Ecto neural progenitor cell (in vitro differentiated cells): Measurements from ENCODE around the gene FGR.

Experiments
- DNase-seq: peaks from one replicate; pipeline ENCODE4 v3.0.0-alpha.2; 2018; ENCODE audit warnings: low spot score

FGR gene

DNA sequence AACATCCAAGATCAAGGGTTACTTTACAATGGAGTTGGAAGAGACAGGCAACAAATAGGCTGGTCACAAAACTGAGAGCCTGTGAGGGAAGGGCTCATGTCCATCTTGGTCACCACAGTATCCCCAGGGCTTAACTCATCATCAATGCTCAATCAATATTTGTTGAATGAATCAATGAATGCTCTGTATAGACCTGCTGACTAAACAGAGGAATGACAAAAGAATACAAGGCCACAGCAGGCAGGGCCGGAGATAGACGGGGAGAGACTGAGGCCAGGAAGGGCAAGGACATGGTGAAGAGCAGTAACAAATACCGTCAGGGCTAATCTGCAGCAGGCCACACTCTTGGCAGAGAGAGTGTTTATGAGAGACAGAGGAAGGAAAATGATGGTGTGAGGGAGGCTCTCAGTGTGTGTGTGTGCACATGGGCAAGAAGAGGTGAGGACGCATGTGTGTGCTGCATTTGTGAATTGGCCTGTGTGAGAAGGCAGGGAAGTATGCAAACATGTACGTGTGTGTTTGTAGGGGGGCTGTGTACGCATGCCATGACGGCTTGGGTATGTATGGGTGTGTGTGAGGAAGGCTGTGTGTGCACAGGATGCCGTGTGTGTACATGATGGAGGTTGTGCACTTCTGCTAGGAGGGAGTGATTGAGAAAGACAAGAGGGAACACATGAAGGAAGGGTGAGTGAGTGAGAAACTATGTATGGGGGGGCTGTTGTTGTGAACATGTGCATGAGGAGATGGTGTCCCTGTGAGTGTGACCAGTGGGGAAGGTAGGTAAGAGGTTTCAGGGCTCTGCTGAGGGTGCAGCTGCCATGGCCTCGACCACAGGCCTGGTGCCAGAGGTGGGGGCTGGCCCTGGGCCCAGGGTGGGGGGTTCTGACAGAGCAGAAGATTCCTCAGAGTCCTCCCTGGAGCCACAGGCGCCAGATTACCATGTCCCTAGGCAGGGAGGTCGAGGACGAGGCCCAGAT lies 46.4 kb downstream of the FGR start:
- DNase-seq, result no peak

DNA sequence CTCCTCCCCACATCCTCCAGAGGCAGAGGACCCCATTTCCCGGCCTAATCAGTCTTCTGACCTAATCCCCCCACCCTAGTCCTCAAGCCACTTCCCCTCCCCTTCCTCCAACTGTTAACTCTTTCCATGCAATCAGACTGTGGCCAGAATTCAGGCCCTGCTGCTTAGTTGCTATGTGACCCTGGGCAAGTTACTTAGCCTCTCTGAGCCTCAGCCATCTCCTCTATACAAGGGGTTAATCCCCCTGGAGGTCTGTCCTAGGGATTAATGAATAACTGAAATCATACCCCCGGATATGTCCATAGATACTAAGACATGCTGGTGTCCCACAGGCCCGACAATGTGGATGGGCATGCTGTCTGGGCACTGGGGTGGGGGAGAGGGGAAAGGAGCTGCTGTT lies 49.3 kb downstream of the FGR start:
- DNase-seq, result no peak

DNA sequence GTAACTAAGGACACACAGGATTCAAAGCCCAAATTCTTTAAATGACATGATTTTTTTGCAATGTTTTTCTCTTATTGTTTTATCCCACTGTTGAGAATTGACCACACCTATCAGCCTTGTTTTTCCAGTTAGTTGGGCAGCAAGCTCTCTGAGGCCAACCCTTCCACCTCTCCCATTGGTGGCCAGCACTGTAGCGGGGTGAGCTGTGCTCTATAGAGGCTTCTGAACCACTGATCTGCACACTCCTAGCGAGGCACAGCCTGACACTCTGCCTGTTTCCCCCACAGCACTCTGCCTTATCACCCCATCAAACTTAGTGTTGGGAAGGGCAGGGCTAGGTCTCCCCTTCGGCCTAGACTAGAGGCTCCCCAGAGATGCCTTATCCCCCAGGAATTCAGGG lies 50.5 kb downstream of the FGR start:
- no peak for DNase-seq

DNA sequence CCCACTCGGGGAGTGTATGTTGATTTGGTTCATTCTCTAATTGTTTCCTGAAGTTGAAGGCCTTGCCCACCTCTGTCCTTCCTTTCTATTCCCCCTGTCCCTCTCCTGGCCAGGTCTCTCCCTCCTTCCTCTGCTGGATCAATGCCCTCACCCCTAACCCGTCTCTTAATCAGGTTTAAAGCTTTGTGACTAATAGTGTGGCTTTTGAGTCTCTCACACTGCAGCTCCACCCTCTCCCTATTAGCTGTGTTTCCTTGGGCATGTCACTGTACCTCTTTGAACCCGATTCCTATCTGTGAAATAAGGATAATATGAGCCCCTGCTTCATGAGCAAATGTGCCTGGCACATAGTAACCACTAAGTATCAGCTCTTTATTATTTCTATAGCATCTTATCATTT lies 51.5 kb downstream of the FGR start:
- DNase-seq, result no peak

DNA sequence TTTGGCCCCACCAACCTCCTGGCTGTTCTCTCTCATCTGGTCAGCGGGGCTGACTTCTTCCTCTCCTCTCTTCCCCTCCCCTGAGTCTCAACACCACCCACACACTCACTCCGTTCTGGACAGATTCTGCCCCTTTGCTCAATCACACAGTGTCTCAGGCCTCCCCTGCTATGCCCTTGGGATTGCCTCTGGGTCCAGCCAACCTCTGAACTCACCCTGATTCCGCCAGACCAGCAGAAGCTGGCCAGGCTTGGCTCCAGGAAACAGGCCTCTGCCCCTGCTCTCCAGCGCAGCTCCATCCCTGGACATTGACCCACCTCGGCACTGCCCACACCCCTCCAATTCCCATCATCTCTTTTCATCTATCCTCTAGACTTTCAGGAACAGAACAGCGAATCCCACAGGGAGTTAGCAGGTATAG lies 53.2 kb downstream of the FGR start:
- no peak for DNase-seq

DNA sequence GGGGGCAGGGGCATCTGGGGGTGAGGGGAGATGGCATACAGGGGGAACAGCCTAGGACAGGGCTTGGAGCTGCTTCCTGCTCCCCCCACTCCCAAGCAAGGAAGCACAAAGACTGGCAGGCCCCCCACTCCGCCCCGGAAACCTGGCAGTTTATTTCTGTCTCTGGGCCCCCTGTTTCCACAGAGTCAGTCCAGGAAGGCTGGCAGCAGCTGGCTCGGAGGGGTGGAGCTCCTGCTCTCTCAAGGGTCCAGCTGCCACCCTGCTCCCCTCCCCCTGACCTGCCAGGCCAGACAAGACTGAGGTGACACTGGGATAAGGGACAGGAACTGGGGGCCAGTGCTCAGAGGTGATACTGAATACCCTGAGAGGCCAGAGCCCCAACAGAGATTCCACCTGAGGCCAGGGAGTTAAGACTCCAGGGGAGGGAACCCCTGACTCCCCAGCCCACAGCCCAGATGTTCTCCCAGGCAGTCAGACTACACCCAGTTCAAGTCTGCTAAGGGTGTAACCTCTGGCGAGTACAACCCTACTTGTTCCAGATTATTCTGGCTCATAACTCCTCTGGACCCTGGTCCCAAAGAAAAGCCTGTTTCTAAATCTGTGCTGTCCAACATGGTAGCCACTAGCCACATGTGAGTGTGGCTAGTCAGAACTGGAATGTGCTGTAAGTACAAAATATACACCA lies 57.3 kb downstream of the FGR start:
- no peak for DNase-seq

DNA sequence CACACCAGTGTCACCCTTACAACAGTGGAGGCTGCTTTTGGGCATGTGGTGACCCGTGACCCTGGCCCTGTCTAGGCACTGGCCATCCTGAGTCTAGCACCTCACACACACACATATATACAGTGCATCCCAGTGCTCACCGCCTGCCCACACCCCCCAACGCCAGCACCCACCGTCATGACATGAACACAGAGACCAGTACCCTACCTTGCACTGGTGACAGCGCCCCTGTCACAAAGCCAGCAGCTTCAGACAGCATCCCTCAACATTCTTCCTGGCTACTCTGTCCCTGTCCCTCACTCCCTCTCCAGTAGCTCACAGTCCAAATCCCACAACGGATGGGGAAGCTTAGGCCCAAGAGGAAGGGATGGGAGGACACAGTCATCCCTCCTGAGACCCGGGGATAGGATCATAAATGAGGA lies 58.2 kb downstream of the FGR start:
- no peak for DNase-seq

DNA sequence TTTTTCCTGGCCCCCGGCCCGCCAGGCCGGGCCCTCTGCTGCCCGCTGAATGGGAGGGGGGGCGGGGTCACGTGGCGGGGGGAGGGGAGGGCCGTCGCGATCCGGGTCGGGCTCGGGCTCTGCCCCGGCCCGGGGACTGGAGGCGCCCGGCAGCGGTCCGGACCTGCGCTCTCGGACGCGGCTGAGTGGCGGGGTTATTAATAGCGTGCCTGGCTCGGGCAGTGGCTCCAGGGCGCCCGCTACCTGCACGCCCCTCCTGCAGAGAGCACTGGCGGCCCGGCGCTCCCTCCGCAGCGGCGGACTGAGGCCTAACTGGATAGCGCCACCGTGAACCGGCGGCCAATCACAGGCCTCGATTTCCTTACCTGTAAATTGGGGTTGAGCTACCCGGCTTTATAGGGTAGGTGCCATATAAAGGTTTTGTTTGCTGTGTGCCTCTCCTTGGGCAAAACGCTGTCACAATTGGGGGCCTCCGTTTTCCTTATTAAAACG lies 59.1 kb downstream of the FGR start:
- peak; percentile 79 for DNase-seq

DNA sequence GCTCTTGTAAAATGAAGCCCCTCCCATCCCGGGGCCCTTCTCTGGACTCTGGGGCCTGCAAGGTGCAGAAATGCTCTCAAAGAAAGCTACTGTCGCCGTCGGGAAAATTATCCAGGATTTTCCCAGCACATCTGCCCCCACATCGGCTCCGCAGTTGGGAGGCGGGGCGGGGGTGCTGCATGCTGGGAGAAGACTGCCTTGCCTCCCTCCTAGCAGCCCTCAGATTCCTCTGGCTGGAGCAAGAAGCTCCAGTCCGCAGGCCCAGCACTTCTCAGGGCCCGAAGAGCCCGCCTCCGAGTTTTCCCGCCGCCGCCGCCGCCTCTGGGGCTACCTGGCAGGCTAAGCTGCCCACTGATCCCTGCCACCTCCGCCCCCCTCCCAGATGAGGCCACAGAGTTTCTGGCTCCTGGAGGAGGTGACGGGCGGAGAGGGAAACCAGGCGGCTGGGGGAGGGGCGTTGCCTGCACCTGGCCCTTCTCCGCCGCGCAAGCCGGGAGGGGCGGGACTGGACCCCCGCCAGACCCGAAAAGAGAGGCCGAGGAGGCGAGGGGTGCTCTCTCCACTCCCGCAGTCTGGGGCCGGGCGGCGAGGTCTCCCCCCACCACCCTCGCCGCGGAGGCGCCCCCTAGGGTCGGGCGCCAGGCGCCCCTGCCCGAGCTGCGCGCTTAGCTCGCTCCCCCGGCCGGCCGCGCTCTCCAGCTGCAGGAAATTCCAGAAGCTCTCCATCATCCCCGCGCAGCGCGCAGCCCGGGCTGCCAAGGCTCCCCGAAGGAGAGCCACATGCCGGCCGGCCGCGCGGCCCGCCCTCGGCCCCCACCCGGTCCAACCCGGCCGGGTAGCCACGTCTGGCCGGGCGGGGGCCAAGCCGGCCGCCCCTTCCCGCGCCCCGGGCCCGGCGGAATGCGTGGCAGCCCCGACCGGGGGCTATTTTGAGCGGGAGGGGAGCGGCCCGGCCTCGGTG lies 59.8 kb downstream of the FGR start:
- DNase-seq, result peak; percentile 87

DNA sequence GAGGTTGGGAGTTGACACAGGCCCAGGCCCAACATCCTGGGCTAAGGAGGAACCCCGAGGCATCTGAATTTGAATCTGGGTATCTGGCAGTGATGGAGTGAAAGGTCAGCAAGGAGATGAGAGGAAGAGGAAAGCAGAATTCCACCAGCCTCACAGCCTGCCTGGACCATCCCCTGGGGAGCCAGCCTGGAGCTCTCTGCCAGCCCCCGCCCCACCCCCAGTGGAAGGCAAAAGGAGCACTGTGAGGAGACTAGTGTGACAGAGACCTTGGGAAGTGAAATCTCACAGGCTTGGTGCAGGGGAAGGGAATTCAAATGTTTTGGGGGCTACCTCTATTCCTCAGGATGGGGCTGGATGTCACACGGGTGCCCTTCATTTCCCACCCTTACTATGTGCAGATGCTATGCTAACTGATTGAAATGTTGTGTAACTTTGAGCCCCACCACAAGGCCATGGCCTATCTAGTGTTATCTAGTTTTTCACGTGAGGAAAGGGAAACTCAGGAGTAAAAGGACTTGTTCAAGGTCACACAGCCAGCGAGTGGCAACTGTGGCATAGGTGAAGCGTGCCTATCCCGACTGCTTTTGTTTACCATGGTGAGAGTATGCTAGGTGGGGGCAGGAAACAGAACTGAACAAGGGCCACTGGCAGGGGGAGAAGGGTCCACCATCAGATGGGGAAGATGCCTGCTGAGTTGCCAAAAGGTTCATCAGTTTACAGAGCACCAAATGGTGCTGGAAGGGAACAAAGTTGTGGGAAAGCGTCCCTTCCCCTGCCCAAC lies 60.8 kb downstream of the FGR start:
- no peak for DNase-seq

DNA sequence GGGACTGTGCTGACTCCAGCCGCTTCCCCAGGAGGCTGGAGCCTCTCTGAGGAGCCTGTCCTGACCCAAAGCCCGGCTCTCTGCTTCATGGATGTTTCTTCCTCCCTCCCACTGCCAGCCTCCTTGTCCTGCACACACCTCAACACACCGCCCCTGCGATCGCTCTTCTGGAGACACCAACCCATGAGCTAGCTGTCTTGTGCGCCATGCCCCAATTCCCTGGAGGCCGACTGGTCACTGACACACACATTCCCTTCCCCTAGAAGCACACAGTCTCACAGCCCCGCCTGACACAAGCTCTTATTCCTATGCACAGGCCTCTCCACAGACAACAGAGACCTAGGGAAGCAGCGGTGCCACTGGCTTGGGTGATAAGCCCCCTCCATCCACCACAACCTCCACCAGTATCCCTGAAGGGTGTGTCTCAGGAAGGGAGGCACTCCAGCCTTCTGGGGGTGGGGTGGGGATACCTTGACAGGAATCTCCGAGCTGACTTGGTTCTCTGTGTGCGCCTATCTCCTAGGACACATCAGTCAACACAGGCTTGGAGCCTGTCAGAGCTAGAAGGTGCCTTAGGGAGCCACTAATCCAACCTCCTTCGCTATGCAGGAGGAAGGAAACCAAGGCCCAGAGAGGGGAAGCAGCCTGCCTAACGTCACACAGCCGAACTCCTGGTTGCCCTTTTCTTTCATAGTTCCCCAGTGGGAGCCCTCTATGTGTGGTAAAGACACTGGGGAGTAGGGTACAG lies 62.1 kb downstream of the FGR start:
- DNase-seq, result peak; percentile 74

DNA sequence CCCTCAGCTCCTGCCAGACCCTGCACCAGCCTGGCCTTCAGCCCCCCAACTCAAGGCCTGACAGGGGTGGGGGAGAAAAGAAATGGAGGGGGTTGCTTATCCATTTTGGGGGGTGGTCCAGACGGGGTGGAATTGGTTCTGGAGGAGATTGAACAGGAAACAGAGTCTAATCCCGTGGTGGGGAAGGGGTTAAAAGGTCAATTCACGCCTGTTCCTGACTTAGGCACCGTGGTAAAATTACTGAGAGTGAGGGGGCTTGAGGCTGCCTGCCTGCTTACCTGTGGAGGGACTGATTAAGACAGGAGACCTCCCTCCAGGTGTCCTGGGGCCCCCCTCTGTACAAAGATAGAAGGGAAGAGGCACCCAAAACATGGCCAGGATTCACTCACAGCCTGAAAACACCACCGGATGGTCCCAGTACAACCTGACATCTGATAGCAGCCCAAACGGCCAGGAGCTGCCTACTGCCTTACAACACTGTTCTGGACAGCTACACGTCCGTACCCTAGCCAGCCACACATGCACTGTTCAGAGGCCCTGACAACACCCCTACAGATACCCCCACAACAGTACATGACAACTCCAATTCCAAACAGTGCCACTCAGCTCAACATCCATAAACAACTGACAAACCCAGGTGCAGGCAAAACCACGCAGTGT lies 62.8 kb downstream of the FGR start:
- peak; percentile 70 for DNase-seq

DNA sequence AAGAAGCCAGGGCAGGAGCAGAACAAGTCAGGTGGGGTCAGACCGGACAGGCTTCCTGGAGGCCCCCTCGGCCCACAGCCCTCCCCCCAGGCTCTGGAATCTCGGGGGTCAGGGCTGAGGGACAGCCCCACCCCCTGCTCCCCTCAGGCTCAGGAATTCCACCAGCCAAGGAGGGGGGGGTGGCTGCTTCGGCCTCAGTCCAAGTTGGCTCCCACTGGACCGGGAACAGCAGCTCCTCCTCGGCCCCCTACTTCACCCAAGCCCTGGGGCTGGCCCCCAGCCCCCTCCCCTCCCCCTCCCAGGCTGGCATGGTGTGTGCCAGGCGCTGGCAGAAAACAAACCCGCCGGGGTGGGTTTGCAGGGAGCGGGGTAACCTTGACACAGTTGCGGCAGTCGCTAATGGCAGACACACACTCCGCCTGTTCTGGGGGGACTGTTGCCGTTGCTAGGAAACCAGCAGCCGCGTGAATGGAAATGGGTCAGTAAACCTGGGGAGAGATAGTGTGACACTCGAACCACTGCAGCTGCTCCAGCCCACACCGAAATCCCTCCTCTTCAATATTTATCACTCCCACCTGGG lies 63.5 kb downstream of the FGR start:
- peak; percentile 72 for DNase-seq

DNA sequence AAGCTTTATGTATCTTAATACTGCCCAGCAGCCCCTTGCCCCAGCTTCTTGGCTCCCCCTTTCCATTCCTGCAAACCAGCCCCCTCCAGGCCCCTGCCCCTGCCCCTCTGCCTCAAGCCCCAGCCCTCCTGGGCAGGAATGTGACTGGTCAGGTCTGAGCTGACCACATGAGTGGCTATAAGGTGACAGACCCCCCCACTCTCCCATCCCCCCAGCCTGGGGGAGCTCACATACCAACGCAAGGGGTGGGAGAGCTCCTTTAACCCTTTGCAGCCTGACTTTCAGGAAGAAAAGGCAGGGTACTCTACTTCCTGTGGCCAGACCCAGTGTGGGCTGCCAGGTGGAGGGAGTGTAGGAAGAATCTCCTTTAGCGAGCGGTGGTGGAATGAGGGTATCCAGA lies 64.2 kb downstream of the FGR start:
- DNase-seq, result peak; percentile 84

DNA sequence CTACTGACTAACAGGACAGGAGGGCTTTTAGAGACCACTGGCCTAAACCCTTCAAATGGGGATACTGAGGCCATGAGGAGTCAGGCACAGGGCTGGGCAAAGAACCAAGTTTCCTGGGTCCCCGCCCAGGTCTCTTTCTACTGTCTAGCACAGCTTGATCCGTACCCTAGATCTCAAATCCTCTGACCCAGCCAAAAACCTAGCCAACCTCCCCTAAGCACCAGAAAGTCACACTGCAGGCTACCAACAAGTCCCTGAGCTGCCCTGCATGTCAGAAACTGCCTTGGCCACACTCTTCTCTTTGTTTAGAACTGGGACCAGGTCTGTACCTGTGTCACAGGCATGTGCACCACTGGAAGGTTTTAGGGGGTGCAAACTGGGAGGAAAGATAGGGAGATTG lies 64.6 kb downstream of the FGR start:
- DNase-seq, result peak; percentile 60

DNA sequence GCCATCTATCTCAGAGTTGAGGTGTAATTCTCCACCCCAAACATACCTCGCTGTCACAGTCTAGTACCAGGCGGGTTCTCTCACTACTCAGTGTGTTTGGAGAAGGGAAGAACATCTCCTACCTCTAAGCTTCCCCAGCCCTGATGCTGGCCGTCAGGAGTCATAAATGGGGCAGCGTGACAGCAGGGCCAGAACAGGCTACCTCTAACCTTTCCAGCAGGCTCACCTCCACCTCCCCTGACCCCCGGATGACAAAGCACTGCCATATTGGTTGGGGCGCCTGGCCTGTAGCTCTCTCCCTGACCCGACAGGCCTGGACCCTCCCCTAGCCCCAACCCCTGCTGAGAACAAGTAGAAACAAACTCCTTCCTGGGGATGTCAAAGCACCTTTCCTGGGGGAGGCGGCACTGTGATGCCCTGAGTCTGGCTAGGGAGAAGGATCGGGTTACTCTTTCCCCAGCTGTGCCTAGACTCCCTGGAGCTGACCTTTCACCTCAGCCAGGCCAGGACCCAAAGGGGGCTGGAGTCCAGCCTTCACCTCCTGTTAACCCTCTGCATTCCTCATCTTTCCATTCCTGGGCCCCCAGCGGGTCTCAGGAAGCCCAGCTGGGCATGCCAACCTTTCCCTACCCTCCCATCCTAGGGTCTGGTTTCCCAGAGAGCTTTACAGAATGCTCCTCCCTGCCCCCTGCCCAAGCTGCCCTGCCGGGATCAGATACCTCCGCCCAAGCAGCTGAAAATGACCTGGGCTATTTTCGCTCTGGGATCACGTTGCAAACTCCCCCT lies 65.3 kb downstream of the FGR start:
- peak; percentile 77 for DNase-seq

DNA sequence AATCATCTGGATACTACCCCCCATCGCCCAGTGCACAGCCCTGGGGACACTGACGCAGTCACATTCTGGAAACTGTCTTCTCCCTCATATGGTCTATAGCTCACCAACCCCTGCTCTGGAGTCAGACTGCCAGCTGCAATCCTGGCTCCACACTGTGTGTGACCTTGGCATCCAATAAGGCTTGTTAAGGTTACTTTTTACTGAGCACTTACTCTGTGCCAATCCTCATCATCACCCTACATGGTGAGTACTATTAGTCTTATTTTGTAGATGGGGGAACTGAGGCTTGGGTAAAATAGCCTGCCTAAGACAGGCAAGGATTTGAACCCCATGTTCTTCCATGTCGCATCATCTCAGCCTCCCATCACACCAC lies 65.9 kb downstream of the FGR start:
- no peak for DNase-seq

DNA sequence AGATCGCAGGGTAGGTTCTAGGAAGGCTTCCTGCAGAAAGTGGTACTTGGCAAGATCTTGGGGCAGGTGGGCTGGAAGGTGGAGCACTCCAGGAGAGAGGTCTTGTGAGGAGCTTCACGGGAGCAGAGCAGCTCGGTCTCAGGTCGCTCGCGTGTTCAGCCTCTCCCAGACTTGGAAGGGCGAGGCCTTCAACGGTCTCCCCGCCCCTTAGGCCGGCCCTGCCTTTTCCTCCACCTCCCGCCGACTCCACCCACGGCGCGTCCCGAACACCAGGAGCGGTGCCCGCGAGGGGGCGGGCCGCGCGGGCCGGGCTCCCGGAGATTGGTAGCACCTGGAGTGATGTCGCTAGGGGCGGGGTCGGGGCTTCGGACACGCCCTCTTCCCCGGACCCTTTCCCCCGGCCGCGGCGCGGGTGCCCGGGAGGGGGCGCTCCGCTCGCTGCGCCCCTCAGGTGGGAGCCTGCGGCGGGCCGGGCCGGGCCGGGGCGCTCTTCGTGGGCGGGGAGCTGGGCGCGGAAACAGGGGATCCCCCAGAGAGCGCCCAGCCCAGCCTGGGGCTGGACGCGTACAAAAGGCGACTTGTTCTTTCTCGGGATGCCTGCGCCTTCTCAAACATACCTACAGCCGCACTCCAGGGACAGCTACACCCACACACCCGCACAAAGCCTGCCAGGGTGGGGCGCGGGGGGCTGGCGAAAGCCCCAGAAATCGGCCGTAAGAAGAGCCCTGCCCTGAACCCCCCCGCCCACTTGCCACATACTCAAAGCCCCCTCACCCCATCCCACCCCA lies 66.5 kb downstream of the FGR start:
- peak; percentile 96 for DNase-seq
